ENCODE results near the gene MUSTN1.
A peak's percentile ranks its signal among the peaks of the same experiment; 100 is the strongest.

The MUSTN1 gene

GRCh38 chr3:52838561-52839267, 3.9 kb upstream of the MUSTN1 start:
- DNase-seq (ENCODE audit: low read depth in 2 of 2), result no peak
- H3K4me3 ChIP-seq (replicated peaks in 1 of 2; ENCODE audit: low read depth in 2 of 2, low read length in 2 of 2), result no peak overlapping the region
- no peak for TF ChIP-seq CTCF (IDR thresholded peaks at IDR 0.05; ENCODE audit: low read depth, low read length)

- no peak for TF ChIP-seq CTCF (IDR thresholded peaks at IDR 0.05; ENCODE audit: low read depth, low read length)
- no peak overlapping the region for H3K4me3 ChIP-seq (replicated peaks in 1 of 2; ENCODE audit: low read depth in 2 of 2, low read length in 2 of 2)
- DNase-seq (ENCODE audit: low read depth in 2 of 2), result no peak
These were observed 2.2 kb upstream of the MUSTN1 start for GRCh38 chr3:52836986-52837385.

- no peak for TF ChIP-seq CTCF (IDR thresholded peaks at IDR 0.05; ENCODE audit: low read depth, low read length)
- no peak overlapping the region for H3K4me3 ChIP-seq (replicated peaks in 1 of 2; ENCODE audit: low read depth in 2 of 2, low read length in 2 of 2)
- DNase-seq (ENCODE audit: low read depth in 2 of 2), result no peak
These were observed 1.6 kb upstream of the MUSTN1 start for GRCh38 chr3:52836471-52836845.

- DNase-seq (ENCODE audit: low read depth in 2 of 2), result no peak
- no peak for TF ChIP-seq CTCF (IDR thresholded peaks at IDR 0.05; ENCODE audit: low read depth, low read length)
- no peak overlapping the region for H3K4me3 ChIP-seq (replicated peaks in 1 of 2; ENCODE audit: low read depth in 2 of 2, low read length in 2 of 2)
These were observed 1.1 kb upstream of the MUSTN1 start for GRCh38 chr3:52835766-52836470.

- no peak for TF ChIP-seq CTCF (IDR thresholded peaks at IDR 0.05; ENCODE audit: low read depth, low read length)
- no peak for DNase-seq (ENCODE audit: low read depth in 2 of 2)
These were observed 1.6 kb downstream of the MUSTN1 start for GRCh38 chr3:52833202-52833601.

GRCh38 chr3:52831500-52832301, 3.1 kb downstream of the MUSTN1 start:
- H3K4me3 ChIP-seq (replicated peaks in 1 of 2; ENCODE audit: low read depth in 2 of 2, low read length in 2 of 2), result no peak overlapping the region
- peak; percentile 70 to 85 for DNase-seq (ENCODE audit: low read depth in 2 of 2)
- no peak for TF ChIP-seq CTCF (IDR thresholded peaks at IDR 0.05; ENCODE audit: low read depth, low read length)

More at GRCh38 chr3:52833202-52833601, 1.6 kb downstream of the MUSTN1 start:
- H3K4me3 ChIP-seq (replicated peaks in 1 of 2; ENCODE audit: low read depth in 2 of 2, low read length in 2 of 2), result no peak overlapping the region
